GM12878 (cell line): ENCODE results near the gene CHRDL1. TPM values are rescaled to one million over a fixed set of nuclear protein-coding genes. Genes with fewer than 3 reads are reported as not detected.

Experiments used
- ATAC-seq: fragments of 200-7000 bp; cut with Tn5 transposase; 3 replicates; pipeline ENCODE4 v1.9.1; 2020; ENCODE audit warnings: mild to moderate bottlenecking, moderate library complexity
- BruUV-seq: library from RNA; stranded (reverse); fragments of 400-500 nt; replicated peaks from 2 replicates; lab custom pipeline; 2021; lab: Mats Ljungman, UMichigan
- CTCF ChIA-PET: fragments of 300-600 bp; sonication (Branson Sonifier 250); formaldehyde crosslinking; extraction: SDS; loops from one replicate; lab custom pipeline; 2021; ENCODE audit warnings: inconsistent platforms; lab: Yijun Ruan, JAX
- POLR2A ChIA-PET: fragments of 350-600 bp; formaldehyde crosslinking; extraction: SDS; loops from one replicate; lab custom pipeline; 2021; ENCODE audit warnings: inconsistent platforms; lab: Charles Lee
- RAD21 ChIA-PET: fragments of 300-600 bp; sonication (Branson Sonifier 250); formaldehyde crosslinking; loops from one replicate; lab custom pipeline; 2023; ENCODE audit warnings: antibody characterized with exemption; ENCODE audit not compliant: unreplicated experiment; lab: Charles Lee
- SMC1A ChIA-PET: fragments of 300-600 bp; sonication (Branson Sonifier 250); formaldehyde crosslinking; loops from one replicate; lab custom pipeline; 2023; ENCODE audit not compliant: unreplicated experiment, uncharacterized antibody; lab: Charles Lee
- DNase-seq: peaks from one replicate; pipeline ENCODE4 v3.0.0-alpha.2; 2011; ENCODE audit warnings: low read depth, low spot score
- FAIRE-seq: peaks from 3 replicates; lab custom pipeline; 2011; peaks lifted over from hg19 to GRCh38; lab: Jason Lieb, UNC
- H2AFZ ChIP-seq: 2 replicates; pipeline ENCODE4 v1.6.0; 2011; ENCODE audit warnings: low read depth, low read length, control low read depth; ENCODE audit not compliant: control insufficient read depth
- H3K27ac ChIP-seq: 2 replicates; pipeline ENCODE4 v1.5.1; 2011; ENCODE audit warnings: control low read depth; ENCODE audit not compliant: control insufficient read depth, insufficient read depth
- H3K27me3 ChIP-seq, 2 experiments: replicated peaks in 1 of 2; 2 replicates each; pipeline versions ENCODE4 v1.6.0 to v1.6.1; 2011; ENCODE audit warnings: low read length in 1 of 2; ENCODE audit not compliant: control insufficient read depth in 2 of 2, insufficient read depth in 2 of 2
- H3K36me3 ChIP-seq, 2 experiments: 2 replicates each; pipeline ENCODE4 v1.5.1; 2011; ENCODE audit warnings: low read length in 1 of 2; ENCODE audit not compliant: control insufficient read depth in 2 of 2, insufficient read depth in 2 of 2
- H3K4me1 ChIP-seq: 2 replicates; pipeline ENCODE4 v1.6.1; 2011; ENCODE audit warnings: mild to moderate bottlenecking, low read length, moderate library complexity, mixed read lengths; ENCODE audit not compliant: control insufficient read depth, insufficient read depth
- H3K4me2 ChIP-seq: 2 replicates; pipeline ENCODE4 v1.6.0; 2011; ENCODE audit warnings: control low read depth; ENCODE audit not compliant: control insufficient read depth, insufficient read depth
- H3K4me3 ChIP-seq: fragments of 200-600 bp; sonication (generic); 2 replicates; pipeline ENCODE4 v1.5.1; 2016
- H3K79me2 ChIP-seq: 2 replicates; pipeline ENCODE4 v1.6.0; 2011; ENCODE audit warnings: low read length; ENCODE audit not compliant: control insufficient read depth, insufficient read depth
- H3K9ac ChIP-seq: 2 replicates; pipeline ENCODE4 v1.8.0; 2011; ENCODE audit warnings: low read length, control low read depth, mixed read lengths; ENCODE audit not compliant: control insufficient read depth, insufficient read depth
- H3K9me3 ChIP-seq: replicated peaks from 3 replicates; pipeline ENCODE4 v1.5.1; 2011; ENCODE audit warnings: mild to moderate bottlenecking, low read length; ENCODE audit not compliant: control insufficient read depth, insufficient read depth
- H4K20me1 ChIP-seq: 2 replicates; pipeline ENCODE4 v1.6.0; 2011; ENCODE audit not compliant: control insufficient read depth, insufficient read depth
- SIX5 ChIP-seq: IDR thresholded peaks from 2 replicates; pipeline ENCODE4 v1.6.1; 2011; ENCODE audit warnings: mild to moderate bottlenecking, low read depth, low read length, moderate library complexity; ENCODE audit not compliant: severe bottlenecking
- WGBS: methylation state at CpG from one replicate; pipeline ENCODE4 v1.1.6; 2016; ENCODE audit warnings: low lambda C conversion rate; ENCODE audit not compliant: insufficient replicate concordance, insufficient coverage; ENCODE audit errors: missing lambda C conversion rate; 5-methylcytosine and 5-hydroxymethylcytosine counted together
- in situ Hi-C: fragments of 300-500 bp; cut with MboI; formaldehyde crosslinking; loops from 9 replicates; pipeline ENCODE4 v1.14.3; 2018; ENCODE audit warnings: mixed read lengths
- intact Hi-C: fragments of 100-400 bp; cut with micrococcal nuclease; formaldehyde crosslinking; loops from one replicate; pipeline ENCODE4 v1.14.2; 2022; ENCODE audit not compliant: unreplicated experiment
- polyA plus RNA-seq, 11 experiments: library from polyadenylated mRNA; depleted of rRNA in 4 of 11; unstranded in 6 of 11; stranded (reverse) in 5 of 11; fragments of >200 nt; fragmentation: Nextera tagmentation in 4 of 11; fragmentation: Illumina TruSeq in 1 of 11; extraction: Ambion mirVana in 4 of 11; extraction: Trizol in 1 of 11; gene quantifications; 1 replicate in 1 of 11; 2 replicates in 10 of 11; pipeline versions ENCODE4 v1.2.1 to v1.2.3, GENCODE V29; 2011 to 2016; ENCODE audit warnings: inconsistent platforms in 2 of 11, missing spikeins in 2 of 11, low read depth in 1 of 11
- total RNA-seq, 4 experiments: library from RNA; depleted of rRNA in 3 of 4; stranded (reverse); fragments of >200 nt in 3 of 4; fragmentation: Illumina TruSeq in 1 of 4; extraction: Trizol in 1 of 4; gene quantifications; 2 replicates each; pipeline versions ENCODE4 v1.2.1 to v1.2.3, GENCODE V29; 2013 to 2021
- TF ChIP-seq, protein P1 (sequence below): fragments of 450-650 bp; IDR thresholded peaks from 2 replicates; pipeline ENCODE4 v1.6.1; 2018; ENCODE audit warnings: mild to moderate bottlenecking, low read depth, moderate library complexity; ENCODE audit not compliant: partially characterized antibody
- TF ChIP-seq, protein P2 (sequence below): fragments of 450-650 bp; formaldehyde crosslinking; IDR thresholded peaks from 2 replicates; pipeline ENCODE4 v1.4.0; 2020; ENCODE audit warnings: mild to moderate bottlenecking, moderate library complexity
- TF ChIP-seq, protein P3 (sequence below): IDR thresholded peaks from 2 replicates; pipeline ENCODE4 v1.6.1; 2011; ENCODE audit warnings: low read depth, mild to moderate bottlenecking, low read length, moderate library complexity, borderline replicate concordance; ENCODE audit errors: extremely low read depth
- TF ChIP-seq, protein P4 (sequence below): IDR thresholded peaks from 2 replicates; pipeline ENCODE4 v1.6.1; 2011; ENCODE audit warnings: borderline replicate concordance, low read depth, mild to moderate bottlenecking, moderate library complexity, mixed read lengths, low read length; ENCODE audit not compliant: insufficient read depth; ENCODE audit errors: extremely low read length

CHRDL1 gene
- total and polyA plus RNA-seq, 10 of the 15 experiments (the other 5 are each of a cell fraction or from before 2014, with no cell fraction given): 0.05 to 0.47 (median 0.25) TPM

DNA sequence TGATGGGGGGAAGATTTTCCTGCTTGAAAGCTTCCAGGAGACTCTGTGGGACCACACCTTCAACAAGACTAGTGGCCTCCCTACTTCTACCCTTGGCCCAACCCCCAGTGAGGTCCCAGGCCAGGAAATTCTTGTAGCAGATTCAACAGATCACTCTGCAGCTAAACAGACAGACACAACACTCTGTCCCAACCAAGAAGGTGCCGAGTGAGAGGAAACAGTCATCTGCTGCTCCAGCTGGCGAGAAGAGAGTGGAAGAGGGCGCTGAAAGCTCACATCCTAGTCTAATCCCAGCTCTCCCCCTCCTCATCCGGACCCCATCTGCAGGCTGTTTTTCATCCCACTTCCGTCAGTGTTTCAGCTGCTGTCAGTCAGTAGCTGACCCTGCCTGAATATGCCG lies 63.4 kb downstream of the CHRDL1 start (continued):
- TF ChIP-seq, protein P1, sequence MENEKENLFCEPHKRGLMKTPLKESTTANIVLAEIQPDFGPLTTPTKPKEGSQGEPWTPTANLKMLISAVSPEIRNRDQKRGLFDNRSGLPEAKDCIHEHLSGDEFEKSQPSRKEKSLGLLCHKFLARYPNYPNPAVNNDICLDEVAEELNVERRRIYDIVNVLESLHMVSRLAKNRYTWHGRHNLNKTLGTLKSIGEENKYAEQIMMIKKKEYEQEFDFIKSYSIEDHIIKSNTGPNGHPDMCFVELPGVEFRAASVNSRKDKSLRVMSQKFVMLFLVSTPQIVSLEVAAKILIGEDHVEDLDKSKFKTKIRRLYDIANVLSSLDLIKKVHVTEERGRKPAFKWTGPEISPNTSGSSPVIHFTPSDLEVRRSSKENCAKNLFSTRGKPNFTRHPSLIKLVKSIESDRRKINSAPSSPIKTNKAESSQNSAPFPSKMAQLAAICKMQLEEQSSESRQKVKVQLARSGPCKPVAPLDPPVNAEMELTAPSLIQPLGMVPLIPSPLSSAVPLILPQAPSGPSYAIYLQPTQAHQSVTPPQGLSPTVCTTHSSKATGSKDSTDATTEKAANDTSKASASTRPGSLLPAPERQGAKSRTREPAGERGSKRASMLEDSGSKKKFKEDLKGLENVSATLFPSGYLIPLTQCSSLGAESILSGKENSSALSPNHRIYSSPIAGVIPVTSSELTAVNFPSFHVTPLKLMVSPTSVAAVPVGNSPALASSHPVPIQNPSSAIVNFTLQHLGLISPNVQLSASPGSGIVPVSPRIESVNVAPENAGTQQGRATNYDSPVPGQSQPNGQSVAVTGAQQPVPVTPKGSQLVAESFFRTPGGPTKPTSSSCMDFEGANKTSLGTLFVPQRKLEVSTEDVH: no peak
- TF ChIP-seq, protein P2, sequence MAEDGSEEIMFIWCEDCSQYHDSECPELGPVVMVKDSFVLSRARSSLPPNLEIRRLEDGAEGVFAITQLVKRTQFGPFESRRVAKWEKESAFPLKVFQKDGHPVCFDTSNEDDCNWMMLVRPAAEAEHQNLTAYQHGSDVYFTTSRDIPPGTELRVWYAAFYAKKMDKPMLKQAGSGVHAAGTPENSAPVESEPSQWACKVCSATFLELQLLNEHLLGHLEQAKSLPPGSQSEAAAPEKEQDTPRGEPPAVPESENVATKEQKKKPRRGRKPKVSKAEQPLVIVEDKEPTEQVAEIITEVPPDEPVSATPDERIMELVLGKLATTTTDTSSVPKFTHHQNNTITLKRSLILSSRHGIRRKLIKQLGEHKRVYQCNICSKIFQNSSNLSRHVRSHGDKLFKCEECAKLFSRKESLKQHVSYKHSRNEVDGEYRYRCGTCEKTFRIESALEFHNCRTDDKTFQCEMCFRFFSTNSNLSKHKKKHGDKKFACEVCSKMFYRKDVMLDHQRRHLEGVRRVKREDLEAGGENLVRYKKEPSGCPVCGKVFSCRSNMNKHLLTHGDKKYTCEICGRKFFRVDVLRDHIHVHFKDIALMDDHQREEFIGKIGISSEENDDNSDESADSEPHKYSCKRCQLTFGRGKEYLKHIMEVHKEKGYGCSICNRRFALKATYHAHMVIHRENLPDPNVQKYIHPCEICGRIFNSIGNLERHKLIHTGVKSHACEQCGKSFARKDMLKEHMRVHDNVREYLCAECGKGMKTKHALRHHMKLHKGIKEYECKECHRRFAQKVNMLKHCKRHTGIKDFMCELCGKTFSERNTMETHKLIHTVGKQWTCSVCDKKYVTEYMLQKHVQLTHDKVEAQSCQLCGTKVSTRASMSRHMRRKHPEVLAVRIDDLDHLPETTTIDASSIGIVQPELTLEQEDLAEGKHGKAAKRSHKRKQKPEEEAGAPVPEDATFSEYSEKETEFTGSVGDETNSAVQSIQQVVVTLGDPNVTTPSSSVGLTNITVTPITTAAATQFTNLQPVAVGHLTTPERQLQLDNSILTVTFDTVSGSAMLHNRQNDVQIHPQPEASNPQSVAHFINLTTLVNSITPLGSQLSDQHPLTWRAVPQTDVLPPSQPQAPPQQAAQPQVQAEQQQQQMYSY (CRISPR knock-in tag): no peak

DNA sequence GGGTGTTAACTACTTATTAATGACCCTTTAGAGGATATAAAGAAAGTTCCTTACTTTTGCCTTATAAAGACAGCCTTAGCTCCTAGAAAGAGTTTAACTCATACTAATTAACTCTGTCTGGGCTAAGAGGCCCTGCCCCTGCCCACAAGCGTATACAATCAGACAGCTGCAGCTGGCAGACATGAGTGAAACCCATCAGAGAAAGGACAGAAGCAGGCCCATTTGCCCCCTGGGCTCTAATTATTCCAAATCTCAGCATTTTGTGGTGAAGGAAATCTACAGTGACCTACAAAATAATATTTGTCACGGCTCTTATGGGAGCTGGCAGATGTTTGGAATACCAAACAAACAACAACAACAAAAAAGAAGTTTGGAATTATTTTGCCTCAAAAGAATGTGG lies 71.8 kb downstream of the CHRDL1 start:
- no peaks in the 10 kb centered on the region for H3K27me3 ChIP-seq
- ChIA-PET SMC1A (no interaction called here), POLR2A (no interaction called here), CTCF (no interaction called here), RAD21 (no interaction called here)
- no peak for TF ChIP-seq SIX5
- TF ChIP-seq, protein P3, sequence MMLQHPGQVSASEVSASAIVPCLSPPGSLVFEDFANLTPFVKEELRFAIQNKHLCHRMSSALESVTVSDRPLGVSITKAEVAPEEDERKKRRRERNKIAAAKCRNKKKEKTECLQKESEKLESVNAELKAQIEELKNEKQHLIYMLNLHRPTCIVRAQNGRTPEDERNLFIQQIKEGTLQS: no peak
- TF ChIP-seq, protein P4, sequence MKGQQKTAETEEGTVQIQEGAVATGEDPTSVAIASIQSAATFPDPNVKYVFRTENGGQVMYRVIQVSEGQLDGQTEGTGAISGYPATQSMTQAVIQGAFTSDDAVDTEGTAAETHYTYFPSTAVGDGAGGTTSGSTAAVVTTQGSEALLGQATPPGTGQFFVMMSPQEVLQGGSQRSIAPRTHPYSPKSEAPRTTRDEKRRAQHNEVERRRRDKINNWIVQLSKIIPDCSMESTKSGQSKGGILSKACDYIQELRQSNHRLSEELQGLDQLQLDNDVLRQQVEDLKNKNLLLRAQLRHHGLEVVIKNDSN: no peak
- no peaks in the 10 kb centered on the region for H4K20me1 ChIP-seq
- H3K4me2 ChIP-seq: no peak overlapping the region
- H3K9ac ChIP-seq: no peak overlapping the region
- no peaks in the 10 kb centered on the region for H3K79me2 ChIP-seq
- in situ Hi-C loops: no loop called here
- H3K4me3 ChIP-seq: no peak overlapping the region
- intact Hi-C loops: no loop called here
- FAIRE-seq (no peak), DNase-seq (no peak), ATAC-seq (no peak)
- no peak overlapping the region for H2AFZ ChIP-seq
- no peaks in the 10 kb centered on the region for H3K4me1 ChIP-seq
- no peaks in the 10 kb centered on the region for H3K9me3 ChIP-seq
- no peak overlapping the region for H3K27ac ChIP-seq
- H3K36me3 ChIP-seq: no peaks in the 10 kb centered on the region
- no TSS peak for BruUV-seq
- 13% methylated on average over 2 of the region's 2 CpGs for WGBS
